Mesothelial cell of epicardium (in vitro differentiated cells): ENCODE data around the gene TTC6. TPM values are rescaled to one million over a fixed set of nuclear protein-coding genes. Genes with fewer than 3 reads are reported as not detected.

Source experiments
- DNase-seq, 2 experiments: peaks; one replicate each; pipeline ENCODE4 v3.0.0; 2021; ENCODE audit warnings: low spot score in 2 of 2; ENCODE audit not compliant: unreplicated experiment in 2 of 2
- H3K27ac Mint-ChIP-seq: 2 replicates; pipeline ENCODE4 v1.8.0; 2021; ENCODE audit warnings: mixed read lengths
- H3K27me3 Mint-ChIP-seq: 2 replicates; pipeline ENCODE4 v1.8.0; 2021; ENCODE audit warnings: low read depth, mixed read lengths
- H3K36me3 Mint-ChIP-seq: 2 replicates; pipeline ENCODE4 v1.8.0; 2021; ENCODE audit warnings: mixed read lengths
- H3K4me1 Mint-ChIP-seq: 2 replicates; pipeline ENCODE4 v1.8.0; 2021; ENCODE audit warnings: mixed read lengths
- H3K4me3 Mint-ChIP-seq: 2 replicates; pipeline ENCODE4 v1.8.0; 2021; ENCODE audit warnings: mild to moderate bottlenecking, moderate library complexity, mixed read lengths
- H3K9me3 Mint-ChIP-seq: 2 replicates; pipeline ENCODE4 v1.8.0; 2021; ENCODE audit warnings: mixed read lengths
- total RNA-seq: library from RNA; stranded (reverse); gene quantifications from 3 replicates; pipeline ENCODE4 v1.2.1, GENCODE V29; 2021
- TF ChIP-seq, protein P1 (sequence below): fragments of 200-600 bp; sonication (generic); IDR thresholded peaks from one replicate; pipeline ENCODE4 v1.5.0; 2021; ENCODE audit warnings: antibody characterized with exemption; ENCODE audit not compliant: unreplicated experiment

The TTC6 gene
- total RNA-seq, 1 donor from 2014 or later, result 2.7 TPM

DNA sequence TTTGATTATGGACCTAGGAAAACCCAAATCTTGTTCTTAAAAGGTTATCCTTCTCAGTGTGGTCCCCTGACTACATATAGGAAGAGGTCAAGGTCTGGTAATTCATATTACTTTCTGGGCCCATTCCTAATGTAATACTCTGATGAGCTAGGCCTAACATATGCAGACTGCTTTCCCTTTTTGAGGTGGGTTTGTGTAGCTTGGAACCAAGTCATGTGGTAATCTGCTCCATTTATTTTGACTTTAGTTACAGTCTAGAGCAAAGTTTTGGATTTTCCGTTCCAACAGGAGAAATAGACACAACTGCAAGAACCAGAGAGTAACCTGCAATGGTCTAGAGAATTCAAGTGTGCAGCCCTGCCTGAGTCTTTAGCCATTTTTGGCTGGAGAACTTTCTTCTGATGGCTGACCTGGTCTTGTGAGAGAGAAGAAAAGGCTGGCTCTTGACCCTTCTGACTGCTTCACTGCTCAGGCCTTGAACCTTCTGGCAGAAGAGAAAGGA is 22.5 kb downstream of the TTC6 start:
- no peak for DNase-seq
- no peak overlapping the region for H3K4me3 Mint-ChIP-seq
- H3K9me3 Mint-ChIP-seq, result peaks cover 27% of the 10 kb centered on the region
- peaks cover 35% of the 10 kb centered on the region for H3K27me3 Mint-ChIP-seq
- peaks cover 13% of the 10 kb centered on the region for H3K36me3 Mint-ChIP-seq
- H3K4me1 Mint-ChIP-seq, result peaks cover 4% of the 10 kb centered on the region
- TF ChIP-seq, protein P1, sequence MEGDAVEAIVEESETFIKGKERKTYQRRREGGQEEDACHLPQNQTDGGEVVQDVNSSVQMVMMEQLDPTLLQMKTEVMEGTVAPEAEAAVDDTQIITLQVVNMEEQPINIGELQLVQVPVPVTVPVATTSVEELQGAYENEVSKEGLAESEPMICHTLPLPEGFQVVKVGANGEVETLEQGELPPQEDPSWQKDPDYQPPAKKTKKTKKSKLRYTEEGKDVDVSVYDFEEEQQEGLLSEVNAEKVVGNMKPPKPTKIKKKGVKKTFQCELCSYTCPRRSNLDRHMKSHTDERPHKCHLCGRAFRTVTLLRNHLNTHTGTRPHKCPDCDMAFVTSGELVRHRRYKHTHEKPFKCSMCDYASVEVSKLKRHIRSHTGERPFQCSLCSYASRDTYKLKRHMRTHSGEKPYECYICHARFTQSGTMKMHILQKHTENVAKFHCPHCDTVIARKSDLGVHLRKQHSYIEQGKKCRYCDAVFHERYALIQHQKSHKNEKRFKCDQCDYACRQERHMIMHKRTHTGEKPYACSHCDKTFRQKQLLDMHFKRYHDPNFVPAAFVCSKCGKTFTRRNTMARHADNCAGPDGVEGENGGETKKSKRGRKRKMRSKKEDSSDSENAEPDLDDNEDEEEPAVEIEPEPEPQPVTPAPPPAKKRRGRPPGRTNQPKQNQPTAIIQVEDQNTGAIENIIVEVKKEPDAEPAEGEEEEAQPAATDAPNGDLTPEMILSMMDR, result no peak
- H3K27ac Mint-ChIP-seq, result no peak overlapping the region

DNA sequence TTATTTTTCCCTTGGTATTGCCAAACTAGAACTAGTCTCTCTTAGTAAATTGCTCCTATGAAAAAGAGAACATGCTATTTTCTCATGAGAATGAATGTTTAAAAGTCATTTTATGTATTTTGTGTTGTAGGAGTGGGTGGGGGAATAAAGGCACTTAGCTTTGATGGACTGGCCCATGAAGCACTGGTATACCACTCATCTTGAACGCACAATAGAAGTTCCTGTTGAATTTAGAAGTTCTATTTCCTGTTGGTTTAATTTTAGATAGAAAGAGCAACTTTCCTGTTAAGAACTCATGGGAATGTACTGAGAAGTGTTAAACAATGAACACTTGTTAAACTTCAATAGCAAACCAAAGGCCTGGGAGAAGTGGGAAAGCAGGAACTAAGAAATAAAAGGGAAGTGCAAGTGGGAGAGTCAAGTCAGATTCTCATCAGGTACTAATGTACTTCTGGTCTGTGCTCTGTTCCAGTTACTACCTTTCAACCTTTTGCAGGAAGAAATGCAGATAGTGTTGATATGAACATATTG is 23.1 kb downstream of the TTC6 start:
- TF ChIP-seq, protein P1, result no peak
- peaks cover 12% of the 10 kb centered on the region for H3K36me3 Mint-ChIP-seq
- H3K27me3 Mint-ChIP-seq, result peaks cover 40% of the 10 kb centered on the region
- H3K4me3 Mint-ChIP-seq, result no peak overlapping the region
- no peak overlapping the region for H3K27ac Mint-ChIP-seq
- H3K9me3 Mint-ChIP-seq, result peaks cover 23% of the 10 kb centered on the region
- H3K4me1 Mint-ChIP-seq, result peaks cover 6% of the 10 kb centered on the region
- no peak for DNase-seq

DNA sequence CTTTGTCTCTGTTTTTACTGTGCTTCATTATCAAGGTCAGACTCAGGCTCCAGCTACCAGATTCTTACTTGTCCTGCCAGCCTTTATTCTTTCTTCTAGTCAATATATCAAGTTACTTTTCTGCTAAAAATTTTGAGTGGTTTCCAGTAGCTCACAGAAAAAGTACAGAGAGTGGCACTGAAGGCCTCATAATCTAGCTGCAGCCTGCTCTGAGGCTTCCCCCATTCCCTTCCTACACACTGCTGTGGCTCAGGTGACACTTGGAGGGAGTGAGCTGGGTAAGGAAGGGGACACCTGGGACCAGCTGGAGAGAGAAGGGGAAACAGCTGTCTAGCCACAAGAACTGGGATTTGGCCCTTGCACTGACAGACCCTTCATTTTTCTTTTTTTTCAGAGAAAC is 25.4 kb downstream of the TTC6 start:
- no peak for DNase-seq
- Mint-ChIP-seq H3K36me3 (peaks cover 5% of the 10 kb centered on the region), H3K4me1 (peaks cover 8% of the 10 kb centered on the region), H3K4me3 (no peak overlapping the region), H3K27ac (no peak overlapping the region), H3K27me3 (peaks cover 48% of the 10 kb centered on the region), H3K9me3 (peaks cover 6% of the 10 kb centered on the region)
- TF ChIP-seq, protein P1, result no peak

DNA sequence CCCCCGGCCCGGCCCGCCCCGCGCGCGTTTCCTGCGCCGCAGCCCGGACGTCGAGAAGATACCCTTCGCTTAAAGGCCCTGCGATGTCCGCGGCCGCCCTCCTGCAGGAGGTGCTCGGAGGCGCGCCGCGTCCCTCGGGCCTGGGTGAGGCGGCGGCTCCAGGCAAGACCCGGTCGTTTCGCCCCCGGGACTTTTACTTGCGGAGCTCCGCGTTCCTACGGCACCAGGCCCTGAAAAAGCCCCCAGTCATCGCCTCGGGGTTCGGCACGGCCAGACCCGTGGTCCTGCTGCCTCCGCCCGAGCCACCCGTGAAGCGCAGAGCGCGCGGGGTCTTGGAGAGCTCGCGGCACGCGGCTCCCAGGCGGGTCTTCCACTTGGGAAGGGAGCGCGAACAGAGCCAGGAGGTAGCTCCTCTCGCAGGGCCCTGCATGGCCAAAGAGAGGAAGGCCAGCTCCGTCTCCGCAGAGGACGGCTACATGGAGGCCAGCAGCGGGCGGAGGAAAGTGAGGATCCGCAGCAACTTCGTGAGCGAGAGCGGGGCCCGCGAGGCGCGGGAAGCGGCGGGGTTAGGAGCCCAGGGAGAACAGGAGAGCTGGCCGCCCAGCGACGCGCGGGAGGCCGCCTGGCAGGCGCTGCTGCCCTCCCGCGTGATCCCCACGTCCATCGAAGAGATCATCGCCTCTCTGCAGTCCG is 26.9 kb downstream of the TTC6 start:
- Mint-ChIP-seq H3K9me3 (no peaks in the 10 kb centered on the region), H3K27me3 (peaks cover 48% of the 10 kb centered on the region), H3K27ac (peak overlapping the region; percentile 6), H3K4me1 (peaks cover 8% of the 10 kb centered on the region), H3K36me3 (no peaks in the 10 kb centered on the region), H3K4me3 (peak overlapping the region; percentile 63)
- TF ChIP-seq, protein P1, result no peak
- DNase-seq, result peak in 1 of 2 experiments; percentile 45

DNA sequence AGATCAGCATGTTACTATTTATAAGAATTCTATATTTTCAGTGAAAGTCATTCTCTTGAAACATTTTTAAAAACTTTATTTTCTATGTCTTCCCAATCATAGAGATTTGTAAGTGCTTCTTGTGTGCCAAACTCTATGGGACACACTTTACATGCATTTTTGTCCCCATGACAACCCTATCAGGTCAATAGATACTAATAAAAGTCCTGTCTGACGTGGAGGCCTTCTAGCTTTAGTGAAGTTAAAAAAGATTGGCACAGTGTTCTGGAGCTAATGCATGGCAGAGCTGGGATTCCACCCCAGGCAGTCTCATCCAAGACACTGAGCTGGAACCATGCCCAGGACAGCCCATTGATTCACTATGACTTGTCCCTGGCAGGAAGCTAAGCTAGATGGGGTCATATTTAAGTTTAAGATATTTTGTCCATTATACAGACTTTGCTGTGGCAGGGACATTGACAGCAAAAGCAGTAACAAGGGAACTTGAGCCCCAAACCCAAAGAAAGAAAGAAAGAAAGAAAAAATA is 28.1 kb downstream of the TTC6 start:
- H3K27me3 Mint-ChIP-seq, result peaks cover 50% of the 10 kb centered on the region
- TF ChIP-seq, protein P1, result no peak

More for the DNA sequence above, 28.1 kb downstream of the TTC6 start:
- DNase-seq, result no peak
- Mint-ChIP-seq H3K9me3 (peaks cover 2% of the 10 kb centered on the region), H3K27ac (no peak overlapping the region), H3K4me1 (peaks cover 8% of the 10 kb centered on the region), H3K4me3 (no peak overlapping the region), H3K36me3 (no peaks in the 10 kb centered on the region)
